Measurements from ENCODE around the gene ARHGAP18.
A peak's percentile ranks its signal among the peaks of the same experiment; 100 is the strongest.

Gene ARHGAP18

DNA sequence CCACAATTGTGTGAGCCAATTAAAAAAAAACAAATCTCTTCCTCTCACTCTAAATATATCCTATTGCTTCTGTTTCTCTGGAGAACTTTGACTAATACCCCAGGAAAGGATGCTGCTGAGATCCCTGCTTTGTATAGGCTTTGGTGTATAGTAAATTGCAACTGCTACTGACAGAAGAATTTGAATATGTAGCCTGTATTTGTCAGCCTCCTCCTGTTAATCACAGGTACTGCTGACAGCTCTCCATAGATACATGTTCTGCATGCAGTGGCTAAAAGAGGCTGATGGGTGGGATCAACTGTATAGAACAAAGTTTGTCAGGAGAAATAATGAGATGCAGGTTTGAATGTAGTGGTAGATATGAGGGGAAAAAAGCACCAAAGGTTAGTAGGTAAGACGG is 95.0 kb downstream of the ARHGAP18 start:
- no peak for DNase-seq (ENCODE audit: low spot score)

GRCh38 chr6:129614464-129614863 is 95.5 kb downstream of the ARHGAP18 start:
- DNase-seq (ENCODE audit: low spot score) = no peak

DNA sequence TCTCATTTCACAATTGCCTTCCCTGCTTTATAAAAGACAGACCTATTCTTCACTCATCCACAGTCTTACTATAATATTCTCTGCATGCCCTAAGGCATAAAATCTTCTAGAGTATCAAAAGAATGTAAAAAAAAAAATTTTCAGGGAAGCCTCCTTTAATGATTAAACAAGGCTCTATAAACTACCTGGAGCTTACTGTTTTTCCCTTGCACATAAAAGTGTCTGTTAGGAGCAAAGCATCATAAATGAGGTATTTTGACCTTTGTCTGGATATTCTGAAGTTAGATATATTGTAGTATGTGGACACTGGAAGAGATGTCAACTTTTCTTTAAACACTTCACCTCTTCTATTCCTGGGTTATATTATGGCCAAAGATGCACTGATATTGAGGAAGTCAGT is 97.5 kb downstream of the ARHGAP18 start:
- no peak for DNase-seq (ENCODE audit: low spot score)

DNA sequence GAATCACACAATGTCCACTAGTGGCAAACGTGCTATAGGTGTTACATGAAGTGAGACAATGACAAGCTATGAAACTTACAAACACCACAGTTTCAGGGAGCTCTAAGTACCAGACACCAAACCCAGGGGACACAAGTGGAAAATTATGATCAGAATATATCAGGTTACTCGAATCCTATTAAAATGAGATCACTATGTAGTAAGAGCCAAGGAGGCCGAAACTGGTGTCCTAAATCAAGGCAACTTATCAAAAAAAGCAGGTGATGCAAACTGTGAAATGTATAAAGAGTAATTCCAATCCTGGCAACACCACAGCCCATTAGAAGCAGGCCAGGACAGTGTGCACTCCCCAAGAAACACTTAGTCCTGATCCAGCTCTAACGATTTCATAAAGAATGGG is 100.3 kb downstream of the ARHGAP18 start:
- DNase-seq (ENCODE audit: low spot score) = no peak

DNA sequence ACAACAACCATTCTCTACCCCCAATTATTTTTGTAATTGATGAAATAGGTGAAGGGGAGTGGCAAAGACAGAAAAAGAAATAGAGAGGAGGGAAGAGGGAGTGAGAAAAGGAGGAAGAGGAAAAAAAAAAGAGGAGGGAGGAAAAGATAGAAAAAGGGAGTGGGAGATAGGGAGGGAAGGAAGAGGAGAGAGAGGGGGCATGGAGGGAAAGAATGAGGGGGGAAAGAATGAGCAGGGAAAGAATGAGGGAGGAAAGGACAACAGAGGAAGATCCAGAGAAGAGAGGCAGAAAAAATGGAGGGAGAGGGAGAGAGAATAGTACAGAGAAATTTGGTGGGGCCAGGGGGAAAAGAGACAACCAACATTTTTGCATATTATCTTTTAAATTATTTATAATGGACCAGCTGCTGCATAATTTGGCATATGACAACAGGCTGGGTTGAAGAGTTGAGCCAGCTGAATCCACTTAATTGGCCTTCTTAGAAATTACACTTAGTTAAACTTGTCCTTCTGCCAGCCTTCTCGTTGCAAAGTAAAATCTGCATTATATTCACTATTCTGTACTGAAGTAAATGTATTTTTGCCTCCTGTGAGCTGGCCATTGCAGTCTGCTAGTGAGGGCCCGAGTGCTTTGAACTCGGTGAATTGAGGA is 101.0 kb downstream of the ARHGAP18 start:
- no peak for DNase-seq (ENCODE audit: low spot score)

- no peak for DNase-seq (ENCODE audit: low spot score)
Measured at GRCh38 chr6:129607581-129608186, 102.3 kb downstream of the ARHGAP18 start.

DNA sequence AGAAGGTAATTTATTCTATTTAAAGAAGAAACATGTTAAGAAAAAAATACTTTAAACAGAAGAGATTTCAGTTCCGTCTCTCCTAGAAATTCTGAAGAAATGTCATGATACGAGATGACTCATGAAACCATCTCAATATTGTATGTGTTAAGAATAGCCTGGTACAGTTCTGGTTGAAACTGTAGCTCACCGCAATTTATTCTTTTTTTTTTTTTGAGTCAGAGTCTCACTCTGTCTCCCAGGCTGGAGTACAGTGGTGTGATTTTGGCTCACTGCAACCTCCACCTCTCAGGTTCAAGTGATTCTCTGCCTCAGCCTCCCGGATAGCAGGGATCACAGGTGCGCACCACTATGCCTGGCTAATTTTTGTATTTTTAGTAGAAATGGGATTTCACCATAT is 103.3 kb downstream of the ARHGAP18 start:
- no peak for DNase-seq (ENCODE audit: low spot score)

- DNase-seq (ENCODE audit: low spot score) = no peak
Measured at GRCh38 chr6:129605967-129606366, 104.0 kb downstream of the ARHGAP18 start.

- DNase-seq (ENCODE audit: low spot score) = no peak
Measured at GRCh38 chr6:129605095-129605494, 104.9 kb downstream of the ARHGAP18 start.

DNA sequence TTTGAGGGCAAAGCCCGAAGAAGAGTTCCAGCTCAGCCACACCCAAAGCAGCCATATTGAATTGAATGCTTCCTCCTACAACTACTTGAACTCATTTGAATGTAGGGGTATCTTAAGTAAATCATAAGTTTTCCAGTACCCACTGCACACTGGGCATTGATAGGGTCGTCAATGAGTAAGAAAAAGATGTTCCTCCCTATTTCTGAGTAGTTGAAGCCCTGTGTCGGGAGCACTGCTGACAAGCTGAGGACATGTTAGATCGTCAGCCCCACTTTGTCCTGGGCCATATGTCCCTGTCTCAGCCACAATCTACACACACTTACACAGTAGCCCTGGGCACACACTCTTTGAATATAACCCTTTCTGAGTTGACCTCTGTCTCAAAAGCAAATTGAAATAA is 105.7 kb downstream of the ARHGAP18 start:
- DNase-seq (ENCODE audit: low spot score) = no peak

DNA sequence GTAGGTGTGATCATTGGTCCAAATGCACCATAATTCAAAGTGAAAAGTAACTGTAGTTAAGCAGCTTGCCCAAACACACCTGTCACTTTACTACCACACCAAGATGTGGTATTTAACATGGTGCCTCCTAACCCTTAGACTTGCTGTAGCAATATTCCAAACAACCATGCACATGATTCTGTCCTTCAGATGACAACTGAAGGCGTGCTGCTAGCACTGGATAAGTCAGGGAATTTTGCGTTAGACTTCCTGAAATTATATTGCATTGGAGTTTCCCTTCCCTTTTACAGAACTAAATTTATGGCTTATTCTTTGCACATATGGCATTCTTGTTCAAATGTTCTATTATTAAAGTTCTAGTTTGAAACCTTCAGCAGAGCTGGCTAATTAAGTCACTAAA is 106.2 kb downstream of the ARHGAP18 start:
- DNase-seq (ENCODE audit: low spot score) = no peak

DNA sequence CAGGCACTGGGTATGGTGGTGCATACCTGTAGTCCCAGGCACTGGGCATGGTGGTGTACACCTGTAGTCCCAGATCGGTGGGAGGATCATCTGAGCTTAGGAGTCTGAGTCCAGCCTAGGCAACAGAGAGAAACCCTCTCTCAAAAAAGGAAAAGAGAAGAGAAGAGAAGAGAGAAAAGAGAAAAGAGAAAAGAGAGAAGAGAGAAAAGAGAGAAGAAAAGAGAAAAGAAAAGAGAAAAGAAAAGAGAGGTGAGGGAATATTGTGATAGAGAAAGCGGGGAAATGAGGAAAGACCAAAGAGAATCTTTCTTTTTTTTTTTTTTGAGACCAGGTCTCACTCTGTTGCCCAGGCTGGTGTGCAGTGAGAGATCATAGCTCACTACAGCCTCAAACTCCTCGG is 108.7 kb downstream of the ARHGAP18 start:
- DNase-seq (ENCODE audit: low spot score) = no peak

- DNase-seq (ENCODE audit: low spot score) = peak; percentile 15
Measured at GRCh38 chr6:129599467-129599866, 110.5 kb downstream of the ARHGAP18 start.

DNA sequence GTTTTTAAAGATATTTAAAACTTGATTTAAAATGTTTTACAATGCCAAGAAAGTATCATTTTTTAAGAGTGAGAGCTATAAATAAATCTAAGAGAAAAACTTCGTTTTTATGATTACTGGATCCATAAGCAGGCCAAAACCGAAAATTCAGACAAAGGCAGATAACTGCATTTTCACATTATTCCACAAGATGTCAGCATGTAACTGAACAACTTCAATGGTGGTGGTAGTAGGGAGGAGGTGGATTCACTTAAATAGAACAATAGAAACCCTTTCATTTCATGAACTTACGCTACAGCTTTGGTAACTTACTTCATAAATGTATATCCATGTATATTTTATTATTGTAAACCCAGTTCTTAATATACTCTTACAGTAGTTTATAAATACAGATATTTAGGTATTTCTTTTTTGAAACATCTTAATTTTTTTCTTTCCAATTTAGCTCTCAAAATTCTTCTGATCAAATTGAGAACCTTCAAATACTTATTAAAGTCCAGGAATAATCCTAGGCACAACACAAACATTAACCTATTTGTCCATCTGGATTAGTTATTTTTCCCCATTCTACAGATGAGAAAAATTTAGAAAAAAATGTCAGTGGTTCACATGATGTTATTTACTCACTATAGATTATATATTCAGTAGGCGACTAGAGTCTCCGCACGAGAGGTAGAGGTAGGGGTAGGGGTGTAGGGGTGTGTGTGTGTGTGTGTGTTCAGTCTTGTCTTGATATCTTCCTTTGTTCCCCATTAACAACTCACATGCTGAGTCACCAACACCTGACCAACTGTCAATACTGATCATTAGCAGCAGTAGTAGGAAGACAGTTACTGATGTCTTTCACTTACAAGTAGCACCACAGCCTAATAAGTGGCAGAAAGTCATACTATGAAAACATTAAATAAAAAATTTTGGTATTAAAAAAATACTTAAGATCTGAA is 111.5 kb downstream of the ARHGAP18 start:
- peak; percentile 67 for DNase-seq (ENCODE audit: low spot score)

DNA sequence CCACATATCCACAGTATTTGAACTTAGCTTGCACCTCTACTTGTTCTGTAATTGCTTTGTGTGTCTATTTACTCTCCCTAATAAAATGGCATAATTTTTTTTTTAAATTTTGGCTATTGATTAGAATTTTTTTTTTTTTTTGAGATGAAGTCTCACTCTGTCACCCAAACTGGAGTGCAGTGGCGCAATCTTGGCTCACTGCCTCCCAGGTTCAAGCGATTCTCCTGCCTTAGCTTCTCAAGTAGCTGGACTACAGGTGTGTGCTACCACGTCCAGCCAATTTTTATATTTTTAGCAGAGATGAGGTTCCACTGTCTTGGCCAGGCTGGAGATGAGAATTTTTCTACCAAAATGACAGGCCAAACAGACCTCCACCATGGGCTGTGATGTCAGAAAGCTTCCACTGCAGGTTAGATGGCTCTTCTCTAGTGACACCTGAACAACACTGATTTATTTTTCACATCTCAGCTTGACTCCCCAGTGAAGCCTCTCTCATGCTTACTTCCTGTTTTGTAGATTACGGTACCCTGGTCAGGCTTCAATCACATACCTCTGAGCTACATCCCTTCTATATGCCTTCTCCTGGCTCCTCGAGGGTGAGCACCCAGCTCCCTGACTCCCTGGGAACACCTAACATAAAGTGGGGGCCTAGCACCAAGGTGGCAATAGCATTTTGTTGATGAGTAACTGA is 112.8 kb downstream of the ARHGAP18 start:
- no peak for DNase-seq (ENCODE audit: low spot score)

DNA sequence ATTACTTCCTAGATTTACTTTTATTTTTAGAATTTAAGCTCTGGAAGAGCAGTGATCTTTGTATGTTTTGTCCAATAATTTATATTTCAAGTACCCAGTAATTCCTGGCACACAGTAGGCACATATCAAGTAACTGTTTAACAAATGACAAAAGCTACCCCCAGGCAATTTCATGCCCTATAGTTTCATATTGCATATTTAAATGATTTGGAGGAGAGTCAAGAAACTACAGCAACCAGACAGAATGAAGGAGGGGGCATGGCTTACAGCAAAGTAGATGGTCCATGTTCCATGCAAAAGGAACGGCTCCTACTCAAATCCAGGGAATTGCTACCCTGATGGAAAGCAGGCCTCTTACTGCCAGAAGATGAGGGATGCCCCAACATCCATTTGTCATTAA is 113.5 kb downstream of the ARHGAP18 start:
- DNase-seq (ENCODE audit: low spot score) = no peak

GRCh38 chr6:129593233-129593564 is 116.8 kb downstream of the ARHGAP18 start:
- DNase-seq (ENCODE audit: low spot score) = no peak

GRCh38 chr6:129592516-129593232 is 117.3 kb downstream of the ARHGAP18 start:
- no peak for DNase-seq (ENCODE audit: low spot score)

DNA sequence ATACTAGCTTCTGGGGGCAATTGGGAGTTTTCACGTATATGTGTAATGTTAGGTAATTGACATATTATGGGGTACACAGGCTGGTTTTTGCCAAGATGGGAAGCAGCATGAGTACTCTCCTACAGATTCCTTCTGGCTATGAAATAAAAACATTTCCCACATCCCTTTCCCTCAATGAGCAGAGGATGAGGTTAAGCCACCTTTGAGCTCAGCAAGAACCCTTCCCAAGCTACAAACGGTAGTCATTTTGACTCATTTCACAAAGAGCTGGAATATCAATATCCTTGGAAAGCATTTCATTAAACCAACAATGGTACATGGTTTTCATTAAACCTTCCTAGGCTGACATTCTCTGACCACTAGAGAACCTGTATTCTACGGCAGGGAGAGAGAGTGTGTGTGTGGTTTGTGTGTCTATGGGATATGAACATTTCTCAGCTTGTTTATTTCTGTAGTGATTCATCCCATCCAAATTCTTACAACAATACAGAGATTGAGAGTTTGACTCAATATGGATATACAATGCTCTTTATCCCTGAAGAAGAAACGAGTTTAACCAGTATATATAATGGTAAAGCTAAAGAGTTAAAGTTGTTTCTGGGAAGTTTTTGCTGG is 119.5 kb downstream of the ARHGAP18 start:
- no peak for DNase-seq (ENCODE audit: low spot score)

GRCh38 chr6:129586815-129587214 is 123.2 kb downstream of the ARHGAP18 start:
- DNase-seq (ENCODE audit: low spot score) = no peak

DNA sequence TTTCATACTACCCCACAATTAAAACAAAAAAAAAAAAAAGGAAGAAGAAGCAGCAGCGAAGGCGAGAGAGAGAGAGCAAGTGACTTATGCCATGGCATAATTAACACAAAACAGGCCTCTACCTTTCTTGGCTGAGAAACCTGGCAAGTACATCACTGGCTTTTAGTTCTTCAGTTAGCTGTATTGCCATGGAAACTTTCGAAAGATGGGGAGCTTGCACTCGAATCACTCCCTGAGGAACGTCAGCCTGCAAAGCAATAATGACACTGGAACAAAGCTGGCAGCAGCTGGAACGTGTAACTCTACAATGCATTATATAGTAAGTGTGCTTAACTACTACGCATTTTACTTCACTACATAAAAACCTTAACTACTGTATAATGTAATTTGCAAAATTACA is 126.1 kb downstream of the ARHGAP18 start:
- DNase-seq (ENCODE audit: low spot score) = no peak

All from iPS-NIHi11 (cell line).